Embryonic facial prominence (tissue), 1 donor: ENCODE data around the gene GATAD2B.

Experiments used
- DNase-seq: peaks from one replicate; pipeline ENCODE4 v3.0.0-alpha.2; 2016; ENCODE audit errors: extremely low spot score

The GATAD2B gene

GRCh38 chr1:153763365-153764225, 159.2 kb downstream of the GATAD2B start:
- DNase-seq, result no peak

- no peak for DNase-seq
Observed at GRCh38 chr1:153760440-153760839, 162.3 kb downstream of the GATAD2B start.
